NCI-H187 treated with DMSO at 0.1 percent for 48 hours (cell line): Measurements from ENCODE around the gene RAB11FIP3.

ENCODE experiments used
- DNase-seq: peaks from one replicate; lab custom pipeline; 2025; lab: John Stamatoyannopoulos, UW

The RAB11FIP3 gene

GRCh38 chr16:533391-534123 lies 108.1 kb downstream of the RAB11FIP3 start:
- no peak for DNase-seq

DNA sequence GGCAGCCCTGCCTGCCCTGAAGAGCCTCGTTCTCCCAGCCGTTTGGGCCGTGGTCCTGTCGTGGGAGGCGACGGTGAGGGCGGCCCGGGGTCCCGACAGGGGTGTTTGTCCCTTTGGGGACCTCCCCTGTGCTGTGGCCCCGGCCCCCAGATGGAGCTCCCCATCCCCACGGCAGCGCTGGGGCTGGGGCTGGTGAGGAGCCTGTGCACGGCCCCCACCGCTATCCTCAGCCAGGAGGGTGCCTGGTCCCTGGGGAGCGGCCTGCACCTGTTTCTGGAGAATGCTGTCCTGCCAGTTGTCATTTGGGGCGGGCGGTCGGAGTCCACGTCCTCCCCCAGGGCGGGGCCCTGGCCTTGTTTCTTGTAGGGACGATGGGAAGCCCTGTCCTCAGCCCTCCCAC lies 108.7 kb downstream of the RAB11FIP3 start:
- DNase-seq = no peak

- DNase-seq = no peak
Measured at GRCh38 chr16:534856-535445, 109.5 kb downstream of the RAB11FIP3 start.

DNA sequence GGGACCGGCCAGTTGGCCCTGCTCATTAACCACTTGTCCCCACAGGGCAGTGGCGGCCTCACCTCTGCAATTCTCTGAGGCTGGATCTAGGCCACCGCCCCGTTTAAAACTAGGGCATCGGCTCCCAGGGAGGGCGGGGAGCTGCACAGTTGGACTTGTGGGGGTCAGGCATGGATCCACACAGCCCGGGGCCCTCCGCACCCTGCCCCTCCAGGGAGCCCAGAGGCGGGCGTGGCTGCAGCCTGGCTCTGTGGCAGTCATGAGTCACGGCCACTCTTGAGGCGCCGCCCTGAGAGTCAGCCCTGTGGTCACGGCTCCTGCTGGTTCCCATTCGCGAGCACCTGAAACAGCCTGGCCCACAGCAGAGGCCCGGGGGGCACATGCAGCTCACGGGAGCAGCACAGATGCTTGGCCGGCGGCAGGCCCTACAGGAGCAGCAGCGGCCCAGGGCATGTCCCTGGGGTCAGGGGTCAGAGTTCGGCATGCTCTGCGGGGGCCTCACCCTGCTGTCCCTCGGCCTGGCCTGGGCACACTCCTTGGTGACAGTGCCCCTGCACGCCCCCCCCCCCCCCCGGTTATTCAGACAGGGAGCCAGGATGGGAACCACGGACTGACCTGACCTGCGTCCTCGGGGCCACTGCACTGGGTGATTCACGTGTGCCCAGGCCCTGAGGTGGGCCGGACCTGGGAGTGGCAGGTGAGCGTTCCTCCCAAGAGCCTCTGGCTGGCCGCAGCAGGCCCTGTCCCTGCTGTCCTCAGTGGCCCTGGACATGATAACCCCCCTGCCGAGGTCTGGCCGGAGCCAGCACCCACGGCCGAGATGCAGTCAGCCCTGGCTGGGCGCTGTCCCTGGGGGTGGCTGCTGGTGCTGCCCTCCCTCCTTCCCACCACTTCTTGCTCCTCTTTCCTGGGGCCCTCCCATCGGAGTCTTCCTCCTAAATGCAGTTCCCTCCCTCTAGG lies 110.3 kb downstream of the RAB11FIP3 start:
- DNase-seq = no peak

DNA sequence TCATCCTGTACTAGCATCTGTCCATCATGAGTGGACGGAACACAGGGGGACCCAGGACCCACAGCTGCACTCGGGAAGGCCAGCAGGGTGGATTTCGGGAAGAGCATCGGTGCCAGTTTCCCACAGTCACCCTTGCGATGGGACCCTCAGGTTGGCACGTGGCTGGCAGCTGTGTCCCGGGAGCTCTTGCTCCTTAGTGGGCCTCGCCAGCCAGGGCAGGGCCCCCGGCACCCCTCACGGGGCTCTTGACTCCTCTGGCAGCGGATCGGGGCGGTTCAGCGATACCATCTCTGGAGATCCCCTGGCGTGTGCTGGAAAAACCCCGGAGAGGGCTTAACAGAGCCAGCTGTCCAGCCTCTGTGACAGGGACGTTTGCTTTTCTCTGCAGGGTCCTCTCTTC lies 111.3 kb downstream of the RAB11FIP3 start:
- DNase-seq = no peak

- no peak for DNase-seq
Measured at GRCh38 chr16:537415-538335, 112.2 kb downstream of the RAB11FIP3 start.

DNA sequence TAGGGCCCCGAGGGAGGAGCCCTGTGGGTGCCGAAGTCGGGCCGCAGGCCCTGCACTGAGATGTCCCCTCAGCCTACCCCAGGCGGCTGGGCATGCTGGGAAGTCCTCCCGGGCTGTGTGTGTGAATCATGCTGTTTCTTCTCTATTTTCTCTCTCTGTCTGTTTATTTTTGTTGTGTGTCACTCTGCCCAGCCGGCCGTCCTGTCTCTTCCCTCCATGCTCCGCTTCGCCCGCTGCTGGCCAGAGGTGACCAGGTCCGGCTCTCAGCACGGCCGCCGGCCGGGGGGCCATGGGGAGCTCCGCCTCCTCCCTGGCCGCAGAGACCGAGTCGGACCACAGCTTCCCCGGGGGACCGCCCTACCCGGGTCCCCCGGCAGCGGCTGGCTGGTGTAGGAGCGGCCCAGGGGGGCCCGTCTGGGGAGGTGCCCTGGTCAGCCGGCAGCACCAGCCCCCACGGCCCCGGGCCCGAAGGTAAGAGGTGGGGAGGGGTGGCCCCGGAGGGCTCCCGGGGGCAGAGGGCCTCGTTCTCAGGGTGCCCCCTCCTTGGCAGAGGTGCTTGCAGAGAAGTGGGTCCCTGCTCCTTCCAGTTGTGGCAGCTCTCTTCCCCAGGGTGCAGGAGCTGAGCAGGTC lies 114.6 kb downstream of the RAB11FIP3 start:
- DNase-seq = no peak

GRCh38 chr16:540645-541340 lies 115.3 kb downstream of the RAB11FIP3 start:
- DNase-seq = no peak

- no peak for DNase-seq
Measured at GRCh38 chr16:543301-544164, 118.1 kb downstream of the RAB11FIP3 start.

- DNase-seq = no peak
Measured at GRCh38 chr16:544517-544916, 119.1 kb downstream of the RAB11FIP3 start.

DNA sequence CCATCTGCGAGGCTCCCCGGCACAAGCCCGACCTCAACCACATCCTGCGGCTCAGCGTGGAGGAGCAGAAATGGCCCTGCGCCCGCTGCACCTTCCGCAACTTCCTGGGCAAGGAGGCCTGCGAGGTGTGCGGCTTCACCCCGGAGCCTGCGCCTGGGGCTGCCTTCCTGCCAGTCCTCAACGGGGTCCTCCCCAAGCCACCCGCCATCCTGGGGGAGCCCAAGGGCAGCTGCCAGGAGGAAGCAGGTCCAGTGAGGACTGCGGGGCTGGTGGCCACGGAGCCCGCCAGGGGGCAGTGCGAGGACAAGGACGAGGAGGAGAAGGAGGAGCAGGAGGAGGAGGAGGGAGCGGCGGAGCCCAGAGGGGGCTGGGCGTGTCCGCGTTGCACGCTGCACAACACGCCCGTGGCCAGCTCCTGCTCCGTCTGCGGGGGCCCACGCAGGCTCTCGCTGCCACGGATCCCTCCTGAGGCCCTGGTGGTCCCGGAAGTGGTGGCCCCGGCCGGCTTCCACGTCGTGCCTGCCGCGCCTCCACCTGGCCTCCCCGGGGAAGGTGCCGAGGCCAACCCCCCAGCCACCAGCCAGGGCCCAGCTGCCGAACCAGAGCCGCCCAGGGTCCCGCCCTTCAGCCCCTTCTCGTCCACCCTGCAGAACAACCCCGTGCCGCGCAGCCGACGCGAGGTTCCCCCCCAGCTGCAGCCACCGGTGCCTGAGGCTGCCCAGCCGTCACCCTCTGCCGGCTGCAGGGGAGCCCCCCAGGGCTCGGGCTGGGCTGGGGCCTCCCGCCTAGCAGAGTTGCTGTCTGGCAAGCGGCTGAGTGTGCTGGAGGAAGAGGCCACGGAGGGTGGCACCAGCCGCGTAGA lies 121.7 kb downstream of the RAB11FIP3 start:
- no peak for DNase-seq

DNA sequence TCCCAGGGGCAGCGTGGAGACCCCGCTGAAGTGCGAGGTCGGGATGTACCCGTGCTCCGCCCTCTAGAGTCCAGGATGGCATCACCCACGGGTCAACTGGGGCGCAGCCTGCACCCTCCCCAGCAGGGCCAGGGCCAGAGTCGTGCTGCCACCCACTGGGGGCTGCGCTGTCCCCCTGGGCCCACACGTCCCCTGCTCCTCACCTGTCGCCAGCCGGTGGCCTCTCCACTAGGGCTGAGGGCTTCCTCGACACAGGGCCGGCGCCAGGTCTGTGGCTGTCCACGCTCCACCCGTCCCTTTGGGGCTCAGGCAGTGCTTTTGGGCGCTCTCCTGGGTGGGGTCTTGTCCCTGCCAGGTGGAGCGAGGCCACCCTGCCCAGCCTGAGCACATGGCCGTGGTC lies 123.1 kb downstream of the RAB11FIP3 start:
- DNase-seq = no peak

DNA sequence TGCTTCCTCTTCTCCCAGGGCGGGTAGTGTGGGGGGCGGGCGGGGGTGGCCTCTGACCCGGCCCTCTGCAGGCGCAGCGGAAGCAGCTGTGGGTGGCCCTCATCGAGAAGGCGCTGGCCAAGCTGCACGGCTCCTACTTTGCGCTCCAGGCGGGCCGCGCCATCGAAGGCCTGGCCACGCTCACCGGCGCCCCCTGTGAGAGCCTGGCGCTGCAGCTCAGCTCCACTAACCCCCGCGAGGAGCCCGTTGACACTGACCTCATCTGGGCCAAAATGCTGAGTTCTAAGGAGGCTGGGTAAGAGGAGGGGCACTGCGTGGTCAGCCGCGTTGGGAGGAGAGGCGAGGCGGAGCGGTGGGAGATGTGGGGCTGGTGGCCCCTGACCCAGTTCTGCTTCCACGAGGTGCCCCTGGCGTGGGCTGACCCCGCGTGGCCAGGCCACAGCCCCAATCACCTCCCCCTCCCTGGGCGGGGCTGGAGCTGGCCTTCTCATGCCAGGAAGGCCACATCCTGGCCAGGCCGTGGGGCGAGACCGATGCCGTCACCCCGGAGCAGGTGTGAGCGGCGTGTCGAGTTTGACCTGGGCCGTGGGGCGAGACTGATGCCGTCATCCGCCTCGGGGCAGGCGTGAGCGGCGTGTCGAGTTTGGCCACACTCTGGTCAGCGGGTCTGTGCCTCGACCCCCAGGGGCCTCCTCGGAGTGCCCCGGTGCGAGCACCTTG lies 124.3 kb downstream of the RAB11FIP3 start:
- DNase-seq = no peak

DNA sequence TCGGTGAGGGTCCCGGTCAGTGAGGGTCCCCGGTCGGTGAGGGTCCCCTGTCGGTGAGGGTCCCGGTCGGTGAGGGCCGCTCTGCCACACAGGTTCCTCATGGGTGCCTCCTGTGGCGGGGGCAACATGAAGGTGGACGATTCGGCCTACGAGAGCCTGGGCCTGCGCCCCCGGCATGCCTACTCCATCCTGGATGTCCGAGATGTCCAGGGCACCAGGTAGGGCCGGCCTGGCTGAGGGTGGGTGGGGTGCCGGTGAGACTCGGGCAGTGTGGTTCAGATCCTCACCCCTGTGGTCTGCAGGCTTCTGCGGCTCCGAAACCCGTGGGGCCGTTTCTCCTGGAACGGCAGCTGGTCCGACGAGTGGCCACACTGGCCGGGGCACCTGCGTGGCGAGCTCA lies 125.8 kb downstream of the RAB11FIP3 start:
- DNase-seq = no peak

- no peak for DNase-seq
Measured at GRCh38 chr16:552171-552570, 126.7 kb downstream of the RAB11FIP3 start.

- DNase-seq = no peak
Measured at GRCh38 chr16:553601-554296, 128.3 kb downstream of the RAB11FIP3 start.

DNA sequence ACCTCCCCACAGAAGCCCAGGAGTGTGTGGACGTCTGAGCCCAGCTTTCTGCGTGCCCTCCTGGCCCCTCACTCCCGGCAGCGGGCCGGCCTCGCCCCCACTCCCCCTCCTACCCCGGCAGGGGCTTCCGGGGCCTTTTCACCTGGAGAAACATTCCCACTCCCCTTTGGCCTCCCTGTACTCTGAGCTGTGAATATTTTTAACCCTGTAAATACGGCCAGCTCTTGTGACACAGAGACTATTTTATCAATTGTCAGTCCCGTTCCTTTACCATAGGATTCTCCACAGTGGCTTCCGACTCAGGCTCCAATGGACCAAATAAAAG lies 128.8 kb downstream of the RAB11FIP3 start:
- no peak for DNase-seq
